Activated naive CD4-positive, alpha-beta T cell treated with anti-CD3 and anti-CD28 coated beads, Interleukin-2, amount 50 U/mL, for 16 hours (primary cell): ENCODE measurements around the gene ZNF646.
"Not testable (repeated sequence)": the region's sequence is repeated elsewhere in the genome, so short reads cannot be mapped to it uniquely, and the experiment has no call there.

Experiments
- DNase-seq: peaks from one replicate; pipeline ENCODE4 v3.0.0-alpha.2; 2020

The ZNF646 gene

GRCh38 chr16:31085873-31086628 lies 11.8 kb downstream of the ZNF646 start:
- no peak for DNase-seq

- no peak for DNase-seq
Measured at GRCh38 chr16:31086629-31086906, 12.3 kb downstream of the ZNF646 start.

- DNase-seq = no peak
Measured at GRCh38 chr16:31087481-31087880, 13.3 kb downstream of the ZNF646 start.

- DNase-seq = no peak
Measured at GRCh38 chr16:31087971-31088370, 13.7 kb downstream of the ZNF646 start.

GRCh38 chr16:31088459-31089183 lies 14.4 kb downstream of the ZNF646 start, which contains the start of gene PRSS53:
Gene PRSS53, minus strand, starts transcription at chr16:31088943. Its CDS starts 134 bp downstream, at chr16:31088809.
- no peak for DNase-seq

GRCh38 chr16:31089199-31089598 lies 15.0 kb downstream of the ZNF646 start:
- no peak for DNase-seq

- no peak for DNase-seq
Measured at GRCh38 chr16:31090540-31090939, 16.3 kb downstream of the ZNF646 start.

- no peak for DNase-seq
Measured at GRCh38 chr16:31092330-31092729, 18.1 kb downstream of the ZNF646 start.

GRCh38 chr16:31093132-31093703 lies 19.0 kb downstream of the ZNF646 start:
- DNase-seq = no peak

- DNase-seq = no peak
Measured at GRCh38 chr16:31094088-31094423, 19.8 kb downstream of the ZNF646 start.

- DNase-seq = peak; percentile 86
Measured at GRCh38 chr16:31094424-31095120, 20.4 kb downstream of the ZNF646 start, which contains the start of gene VKORC1. Gene VKORC1, minus strand, starts transcription at chr16:31094797. Its CDS starts 68 bp downstream, at chr16:31094729.

GRCh38 chr16:31099860-31100638 lies 25.8 kb downstream of the ZNF646 start:
- DNase-seq = no peak

- DNase-seq = not testable (repeated sequence)
Measured at GRCh38 chr16:31100876-31101641, 26.8 kb downstream of the ZNF646 start.

- DNase-seq = peak; percentile 80
Measured at GRCh38 chr16:31105677-31106213, 31.5 kb downstream of the ZNF646 start.

GRCh38 chr16:31106509-31107464 lies 32.6 kb downstream of the ZNF646 start:
- no peak for DNase-seq

GRCh38 chr16:31107465-31107867 lies 33.2 kb downstream of the ZNF646 start:
- no peak for DNase-seq

- DNase-seq = peak; percentile 77
Measured at GRCh38 chr16:31108035-31108793, 34.0 kb downstream of the ZNF646 start, which contains the start of gene BCKDK. Gene BCKDK, plus strand, starts transcription at chr16:31108386. Its CDS starts 838 bp downstream, at chr16:31109224.

GRCh38 chr16:31108794-31109558 lies 34.8 kb downstream of the ZNF646 start:
- no peak for DNase-seq

- no peak for DNase-seq
Measured at GRCh38 chr16:31109622-31110021, 35.4 kb downstream of the ZNF646 start.
